SHP77 (cell line): ENCODE results near the gene SALL3.
"Not testable (repeated sequence)": the region's sequence is repeated elsewhere in the genome, so short reads cannot be mapped to it uniquely, and the experiment has no call there.

ENCODE experiments used
- DNase-seq, 2 experiments: peaks; one replicate each; lab custom pipeline; 2025; lab: John Stamatoyannopoulos, UW

SALL3 gene

DNA sequence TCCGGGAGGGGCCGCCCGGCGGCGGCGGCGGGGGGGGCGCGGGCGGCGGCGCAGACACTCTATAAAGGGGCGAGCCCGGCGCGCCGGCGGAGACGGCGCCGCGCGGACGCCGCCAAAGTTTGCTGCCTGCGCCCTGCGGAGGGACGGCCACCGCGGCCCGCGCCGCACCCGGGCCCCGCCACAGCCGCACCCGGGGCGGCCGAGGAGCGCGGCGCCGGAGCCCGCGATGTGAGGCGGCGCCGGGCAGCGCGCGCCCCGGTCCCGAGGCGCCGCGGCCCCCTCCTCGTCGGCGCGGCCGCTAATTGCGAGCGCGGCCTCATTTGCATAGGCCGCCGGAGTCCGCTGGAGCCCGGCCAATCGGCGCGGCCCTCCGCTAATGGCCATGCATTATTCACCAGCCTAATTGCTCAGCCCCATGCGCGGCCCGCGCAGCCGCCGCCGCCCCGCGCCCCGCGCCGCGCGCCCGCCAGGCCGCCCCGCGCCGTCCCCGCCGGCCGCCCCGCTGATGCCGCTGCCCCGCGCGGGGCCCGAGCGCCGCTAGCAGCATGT, at the start of gene SALL3:
Gene SALL3 (plus strand): TSS at position 89 of the 549 bp plus-strand sequence. CDS start 457 bp downstream, at position 546.
- no peak for DNase-seq

DNA sequence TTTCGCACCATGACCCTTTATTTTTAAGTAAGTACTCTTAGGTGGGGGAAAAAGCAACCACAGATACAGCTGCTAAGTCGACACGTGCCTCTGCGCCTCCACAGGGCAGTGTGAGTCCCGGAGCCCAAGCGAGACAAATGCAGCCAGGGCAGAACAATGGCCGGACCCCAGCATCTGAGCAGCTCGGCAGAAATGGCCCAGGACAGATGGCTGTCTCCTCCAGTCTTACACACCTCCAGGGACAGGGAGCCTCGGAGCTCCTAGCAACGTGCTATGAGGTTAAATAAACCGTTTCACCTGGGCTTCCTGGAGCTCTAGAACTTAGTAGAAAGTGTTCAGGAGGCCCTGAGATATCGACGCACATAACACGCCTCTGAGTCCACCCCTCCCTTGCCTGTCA, 47.3 kb upstream of the SALL3 start:
- no peak for DNase-seq

DNA sequence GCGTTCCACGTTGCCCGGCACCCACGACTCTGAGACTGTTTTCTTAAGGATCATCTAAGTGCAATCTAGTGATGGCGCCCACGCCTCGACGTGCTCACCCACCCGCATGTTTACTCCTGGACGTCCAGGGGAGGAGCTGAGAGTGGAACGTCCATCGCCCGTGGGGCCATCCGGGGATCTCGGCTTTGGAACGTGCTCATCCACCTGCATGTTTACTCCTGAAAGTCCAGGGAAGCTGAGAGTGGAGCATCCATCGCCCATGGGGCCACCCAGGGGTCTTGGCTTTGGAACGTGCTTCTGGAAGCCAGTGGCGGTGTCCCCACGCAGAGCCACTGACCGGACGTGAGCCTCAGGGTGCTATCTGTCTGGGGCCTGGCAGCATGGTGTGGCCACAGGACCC, 45.6 kb upstream of the SALL3 start:
- no peak for DNase-seq

- DNase-seq: no peak
These were observed 44.9 kb upstream of the SALL3 start for GRCh38 chr18:78934551-78935225.

DNA sequence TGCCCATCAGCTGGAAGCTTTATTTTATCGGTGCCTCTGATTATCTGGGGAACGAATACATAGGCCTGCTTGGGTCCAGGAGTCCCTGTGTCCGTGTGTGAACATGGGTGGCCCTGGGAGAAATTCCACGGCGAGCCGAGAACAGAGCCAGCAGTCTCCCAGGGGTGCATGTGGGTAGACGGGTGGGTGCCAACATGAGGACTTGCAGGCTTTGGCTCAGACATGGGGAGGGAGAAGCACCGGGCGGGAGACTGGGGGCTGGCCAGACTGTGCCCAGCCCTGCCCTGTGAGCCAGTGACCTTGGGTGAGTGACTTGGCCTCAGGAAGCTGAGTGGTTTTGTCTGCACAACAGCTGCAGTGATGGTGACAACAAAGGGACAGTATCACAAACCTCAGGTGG, 44.2 kb upstream of the SALL3 start:
- no peak for DNase-seq

DNA sequence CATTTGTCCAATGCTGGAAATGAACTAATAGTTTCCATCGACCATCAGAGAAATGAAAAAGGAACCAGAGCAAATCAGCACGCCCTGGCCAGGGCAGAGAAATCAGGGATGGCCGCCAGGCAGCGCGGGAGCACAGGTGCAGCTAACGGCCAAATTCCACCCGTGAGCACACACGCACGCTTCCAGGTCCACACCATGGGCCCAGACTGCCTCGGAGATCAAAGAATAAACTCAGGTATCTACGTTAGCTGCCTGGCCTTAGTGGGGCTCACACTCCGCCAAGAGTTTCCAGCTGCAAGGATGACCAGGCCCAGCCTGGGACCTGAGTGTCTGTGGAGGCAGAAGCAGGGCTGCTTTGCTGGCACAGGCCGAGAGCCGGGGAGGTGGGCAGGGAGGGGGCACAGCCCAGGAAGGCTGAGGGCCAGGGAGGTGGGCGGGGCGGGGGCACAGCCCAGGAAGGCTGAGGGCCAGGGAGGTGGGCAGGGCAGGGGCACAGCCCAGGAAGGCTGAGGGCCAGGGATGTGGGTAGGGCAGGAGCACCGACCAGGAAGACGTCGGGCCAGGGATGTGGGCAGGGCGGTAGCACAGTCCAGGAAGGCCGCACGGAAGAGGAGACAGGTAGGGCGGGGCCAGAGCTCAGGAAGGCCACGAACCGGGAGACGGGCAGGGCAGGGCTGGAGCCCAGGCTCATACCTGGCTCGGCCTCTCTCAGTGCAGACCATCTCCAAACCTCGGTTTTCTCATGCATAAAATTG, 43.2 kb upstream of the SALL3 start:
- no peak for DNase-seq

GRCh38 chr18:78937166-78937565, 42.5 kb upstream of the SALL3 start:
- DNase-seq: no peak

DNA sequence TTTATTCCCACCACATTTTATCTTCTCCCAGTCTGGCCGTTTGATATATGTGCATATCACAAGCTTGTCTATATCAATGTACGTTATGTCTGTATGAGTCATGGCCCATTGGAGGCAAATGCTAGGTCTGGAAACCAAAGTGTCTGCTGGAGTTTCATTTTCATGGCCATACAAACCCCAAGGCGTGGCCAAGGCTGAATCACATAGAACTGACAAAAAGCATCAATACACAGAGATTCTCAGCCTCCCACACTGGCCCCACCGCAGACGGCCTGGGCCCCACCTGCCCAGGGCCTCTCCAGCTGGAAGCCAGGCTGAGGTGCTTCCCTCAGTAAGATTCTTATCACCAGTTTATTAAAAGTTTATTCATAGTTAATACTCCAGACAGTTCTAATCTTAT, 40.5 kb upstream of the SALL3 start:
- DNase-seq: no peak

DNA sequence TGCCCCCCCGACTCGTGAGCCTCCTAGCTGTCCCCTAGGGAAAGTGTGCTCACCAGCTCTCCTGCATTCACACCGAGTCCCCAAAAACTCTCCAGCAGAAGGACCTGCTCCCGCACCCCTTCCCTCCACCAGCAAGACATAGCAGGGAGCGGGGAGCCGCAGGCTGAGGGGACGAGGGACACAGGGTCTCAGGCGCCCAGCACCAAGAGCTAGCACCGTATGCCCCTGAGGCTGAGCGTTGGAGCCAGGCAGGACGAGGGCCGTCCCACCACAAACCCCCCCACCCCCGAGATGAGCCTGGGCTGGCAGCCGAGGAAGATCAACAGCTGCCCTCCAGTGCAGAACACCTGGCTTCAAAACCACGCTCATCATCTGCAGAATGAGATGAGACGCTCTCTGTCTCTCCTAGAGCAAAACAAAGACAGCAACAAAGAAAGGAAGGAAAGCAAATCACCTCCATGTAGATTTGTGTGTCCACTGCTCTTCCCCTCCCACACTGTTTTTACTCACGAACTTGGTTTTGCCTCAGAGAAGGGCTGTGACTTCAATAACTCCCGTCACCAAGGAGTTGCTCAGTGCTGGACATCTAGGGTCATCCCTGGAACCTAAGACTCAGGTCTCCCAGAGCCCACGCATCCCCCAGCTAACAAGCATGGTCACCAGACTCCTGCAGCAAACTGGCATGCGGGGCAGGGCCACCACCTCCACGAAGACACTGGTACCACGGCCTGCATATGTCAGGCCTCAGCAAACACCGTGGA, 39.7 kb upstream of the SALL3 start:
- no peak for DNase-seq

DNA sequence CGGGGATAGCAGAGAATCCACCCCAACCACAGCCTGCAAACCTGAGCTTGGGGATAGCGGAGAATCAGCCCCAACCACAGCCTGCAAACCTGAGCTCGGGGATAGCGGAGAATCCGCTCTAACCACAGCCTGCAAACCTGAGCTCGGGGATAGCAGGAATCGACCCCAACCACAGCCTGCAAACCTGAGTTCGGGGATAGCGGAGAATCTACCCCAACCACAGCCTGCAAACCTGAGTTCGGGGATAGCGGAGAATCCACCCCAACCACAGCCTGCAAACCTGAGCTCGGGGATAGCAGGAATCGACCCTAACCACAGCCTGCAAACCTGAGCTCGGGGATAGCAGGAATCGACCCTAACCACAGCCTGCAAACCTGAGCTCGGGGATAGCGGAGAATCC, 37.4 kb upstream of the SALL3 start:
- DNase-seq: not testable (repeated sequence)

DNA sequence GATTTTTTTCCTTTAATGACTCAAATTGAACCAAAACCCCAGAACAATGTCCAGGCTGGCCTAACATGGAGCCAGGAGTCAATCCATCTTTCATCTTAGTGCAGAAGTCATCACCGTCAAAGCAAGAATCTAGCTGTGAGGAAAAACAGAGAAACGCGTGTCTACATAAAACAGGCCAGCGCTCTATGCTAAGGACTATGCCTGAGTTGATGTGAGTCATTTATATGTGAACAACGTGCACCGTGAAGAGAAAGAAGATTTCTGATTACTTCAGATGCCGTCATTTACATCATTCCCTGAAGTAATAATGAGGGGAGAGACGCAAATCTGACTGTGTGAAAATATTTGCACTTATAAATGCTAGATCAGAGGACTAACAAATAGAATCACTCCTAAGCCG, 34.0 kb upstream of the SALL3 start:
- no peak for DNase-seq

DNA sequence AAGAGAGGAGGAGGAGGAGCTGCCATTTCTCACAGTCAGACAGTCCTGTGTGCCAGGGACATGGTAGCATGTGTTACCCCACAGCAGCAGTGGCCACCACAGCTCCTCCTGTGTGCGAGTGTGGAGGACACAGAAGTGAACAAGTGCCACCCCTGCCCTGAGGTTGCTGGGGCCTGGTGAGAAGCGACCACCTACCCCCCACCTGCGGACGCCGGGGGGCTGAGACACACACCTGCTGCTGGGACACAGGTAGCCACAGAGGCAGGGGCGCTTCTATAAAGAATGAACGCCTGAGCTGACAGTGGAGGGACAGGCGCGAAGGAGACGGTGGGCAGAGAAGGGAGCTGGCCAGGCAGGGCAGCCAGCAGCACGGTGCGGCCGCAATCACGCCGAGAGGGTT, 32.3 kb upstream of the SALL3 start:
- DNase-seq: no peak

DNA sequence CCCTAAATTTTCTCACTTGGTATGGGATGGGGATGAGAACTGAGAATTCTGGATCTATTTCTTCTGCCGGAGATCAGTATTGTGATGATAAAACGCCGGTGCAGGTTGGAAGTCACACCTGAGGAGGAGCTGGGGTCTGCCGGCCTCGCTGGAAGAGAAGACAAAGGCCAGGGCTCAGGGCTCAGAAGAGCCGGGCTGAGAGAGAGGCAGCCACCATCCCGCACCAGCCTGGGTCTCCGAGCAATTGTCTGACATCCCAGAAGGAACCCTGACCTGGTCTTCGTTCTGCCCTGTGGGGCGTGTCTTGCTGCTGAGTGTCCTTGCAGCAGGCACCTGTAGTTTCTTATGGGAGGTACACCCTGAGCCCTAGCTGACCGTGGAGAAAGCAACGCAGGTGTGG, 31.4 kb upstream of the SALL3 start:
- no peak for DNase-seq

DNA sequence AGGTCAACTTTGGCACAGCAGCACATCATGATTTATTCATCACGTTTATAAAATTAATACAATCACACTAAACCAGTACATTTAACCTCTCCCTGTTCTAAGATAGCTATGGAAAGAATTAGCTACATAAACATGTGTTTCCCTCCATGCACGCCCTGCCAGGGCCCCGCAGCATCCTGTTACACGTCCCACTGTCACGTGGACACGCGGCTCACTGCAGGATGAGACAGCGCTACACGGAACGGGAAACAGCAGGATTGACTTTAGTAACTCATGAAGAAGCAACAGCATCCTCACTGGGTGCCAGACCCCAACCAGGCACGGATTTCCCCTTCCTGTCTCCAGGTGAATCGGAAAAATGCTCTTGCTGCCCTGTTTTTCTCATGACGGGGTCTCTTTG, 30.9 kb upstream of the SALL3 start:
- no peak for DNase-seq

DNA sequence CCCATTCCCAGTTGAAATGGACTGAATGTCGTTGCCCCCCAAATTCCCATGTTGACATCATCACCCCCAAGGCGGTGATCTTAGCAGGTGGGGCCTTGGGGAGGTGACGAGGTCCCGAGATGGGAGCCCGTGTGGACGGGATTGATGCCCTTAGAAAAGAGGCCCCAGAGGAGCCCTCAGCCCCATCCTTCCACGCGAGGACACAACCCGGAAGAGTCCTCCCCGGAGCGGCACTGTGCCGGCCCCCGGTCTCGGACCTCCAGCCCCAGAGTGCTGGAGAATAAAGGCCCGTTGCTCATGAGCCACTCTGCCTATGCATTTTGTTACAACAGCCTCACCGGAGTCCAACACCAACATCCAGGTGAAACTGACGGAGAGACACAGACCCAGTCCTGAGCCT, 30.4 kb upstream of the SALL3 start:
- no peak for DNase-seq

DNA sequence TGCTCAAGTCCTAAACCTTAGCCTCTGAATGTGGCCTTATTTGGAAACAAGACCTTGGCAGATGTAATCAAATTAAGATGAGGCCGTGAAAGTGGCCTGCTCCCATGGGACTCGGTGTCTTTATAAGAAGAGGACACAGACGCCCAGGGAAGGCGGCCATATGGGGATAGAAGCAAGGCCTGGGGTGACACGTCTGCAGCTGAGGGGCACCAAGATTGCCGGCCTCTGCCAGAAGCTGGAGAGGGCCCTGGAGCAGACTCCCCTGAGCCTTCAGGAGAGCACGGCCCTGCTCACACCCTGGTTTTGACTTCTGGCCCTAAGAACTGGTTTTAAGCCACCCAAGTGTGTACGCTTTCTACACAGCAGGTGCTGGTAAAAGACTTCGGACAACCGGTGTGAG, 29.2 kb upstream of the SALL3 start:
- DNase-seq: no peak

DNA sequence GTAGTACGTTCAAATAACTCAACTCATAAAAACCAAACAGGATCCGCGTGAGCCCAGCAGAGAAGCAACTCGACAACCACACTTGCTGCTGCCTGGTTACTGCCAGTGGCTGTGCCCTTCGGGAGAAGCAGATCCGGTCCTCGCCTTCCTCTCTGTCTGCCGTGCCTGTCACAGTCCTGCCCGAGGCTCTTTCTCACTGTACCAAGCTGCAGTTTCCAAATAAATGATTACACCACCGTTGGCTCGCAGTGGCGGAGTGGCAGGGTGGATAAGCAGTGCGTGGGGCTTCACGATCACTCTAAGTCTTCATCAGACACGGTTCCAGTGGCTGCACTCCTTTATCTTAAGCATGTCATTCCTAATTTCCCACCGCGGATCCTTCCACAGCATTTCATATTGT, 26.1 kb upstream of the SALL3 start:
- no peak for DNase-seq

DNA sequence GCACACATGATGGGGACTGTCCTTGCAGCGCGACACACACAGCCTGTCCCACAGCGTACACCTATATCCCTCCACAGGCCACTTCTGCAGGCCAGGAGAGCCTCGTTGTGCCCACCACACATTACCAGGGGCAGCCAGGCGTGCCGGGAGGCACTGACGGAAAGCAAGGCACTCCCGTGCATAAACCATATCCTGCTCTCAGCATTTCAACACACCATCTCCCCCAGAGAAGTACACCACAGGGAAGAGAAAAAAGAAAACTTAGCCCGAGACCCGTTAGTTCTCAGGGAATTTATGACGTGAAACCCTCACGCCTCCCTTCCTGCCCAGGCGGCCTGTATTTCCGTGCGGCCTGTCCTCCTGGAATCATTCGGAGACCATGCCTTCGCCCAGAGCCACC, 24.6 kb upstream of the SALL3 start:
- no peak for DNase-seq

DNA sequence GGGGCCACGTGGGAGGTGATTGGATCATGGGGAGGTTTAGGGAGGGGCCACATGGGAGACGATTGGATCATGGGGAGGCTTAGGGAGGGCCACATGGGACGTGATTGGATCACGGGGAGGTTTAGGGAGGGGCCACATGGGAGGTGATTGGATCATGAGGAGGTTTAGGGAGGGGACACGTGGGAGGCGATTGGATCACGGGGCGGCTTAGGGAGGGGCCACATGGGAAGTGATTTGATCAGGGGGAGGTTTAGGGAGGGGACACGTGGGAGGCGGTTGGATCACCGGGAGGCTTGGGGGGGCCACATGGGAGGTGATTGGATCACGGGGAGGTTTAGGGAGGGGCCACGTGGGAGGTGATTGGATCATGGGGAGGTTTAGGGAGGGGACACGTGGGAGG, 22.5 kb upstream of the SALL3 start:
- DNase-seq: no peak

DNA sequence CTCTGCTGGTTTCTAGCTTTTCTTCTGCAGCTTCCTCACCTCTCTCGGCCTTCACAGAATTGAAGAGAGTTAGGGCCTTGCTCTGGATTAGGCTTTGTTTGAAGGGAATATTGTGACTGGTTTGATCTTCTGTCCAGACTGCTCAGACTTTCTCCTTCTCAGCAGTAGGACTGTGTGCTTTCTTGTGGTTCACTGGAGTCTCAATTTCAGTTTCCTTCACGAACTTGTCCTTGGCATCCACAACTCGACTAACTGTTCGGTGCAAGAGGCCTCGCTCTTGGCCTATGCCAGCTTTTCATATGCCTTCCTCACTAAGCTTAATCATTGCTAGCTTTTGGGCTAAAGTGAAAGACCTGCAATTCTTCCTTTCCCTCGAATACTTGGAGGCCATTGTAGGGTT, 18.9 kb upstream of the SALL3 start:
- DNase-seq: no peak

GRCh38 chr18:78962098-78962497, 17.5 kb upstream of the SALL3 start:
- no peak for DNase-seq

DNA sequence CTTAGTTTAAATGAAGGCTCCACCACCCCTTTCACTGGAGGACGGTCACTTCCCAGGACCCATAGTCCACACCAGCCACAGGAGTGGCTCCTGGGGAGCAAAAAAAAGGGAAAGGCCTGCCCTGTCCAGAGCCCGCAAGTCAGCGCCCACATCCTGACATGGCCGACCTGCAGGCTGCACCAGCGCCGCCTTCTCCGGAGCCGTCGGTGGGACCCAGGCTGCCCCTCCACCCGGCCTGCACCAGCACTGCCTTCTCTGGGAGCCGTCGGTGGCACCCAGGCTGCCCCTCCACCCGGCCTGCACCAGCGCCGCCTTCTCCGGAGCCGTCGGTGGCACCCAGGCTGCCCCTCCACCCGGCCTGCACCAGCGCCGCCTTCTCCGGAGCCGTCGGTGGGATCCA, 14.9 kb upstream of the SALL3 start:
- not testable (repeated sequence) for DNase-seq

- no peak for DNase-seq
These were observed 14.4 kb upstream of the SALL3 start for GRCh38 chr18:78965260-78965659.
